Measurements from ENCODE around the gene OR51L1.

GRCh38 chr11:5046226-5046625 is 51.6 kb downstream of the OR51L1 start, which contains the start of gene OR52J3:
- TF ChIP-seq, protein P1, sequence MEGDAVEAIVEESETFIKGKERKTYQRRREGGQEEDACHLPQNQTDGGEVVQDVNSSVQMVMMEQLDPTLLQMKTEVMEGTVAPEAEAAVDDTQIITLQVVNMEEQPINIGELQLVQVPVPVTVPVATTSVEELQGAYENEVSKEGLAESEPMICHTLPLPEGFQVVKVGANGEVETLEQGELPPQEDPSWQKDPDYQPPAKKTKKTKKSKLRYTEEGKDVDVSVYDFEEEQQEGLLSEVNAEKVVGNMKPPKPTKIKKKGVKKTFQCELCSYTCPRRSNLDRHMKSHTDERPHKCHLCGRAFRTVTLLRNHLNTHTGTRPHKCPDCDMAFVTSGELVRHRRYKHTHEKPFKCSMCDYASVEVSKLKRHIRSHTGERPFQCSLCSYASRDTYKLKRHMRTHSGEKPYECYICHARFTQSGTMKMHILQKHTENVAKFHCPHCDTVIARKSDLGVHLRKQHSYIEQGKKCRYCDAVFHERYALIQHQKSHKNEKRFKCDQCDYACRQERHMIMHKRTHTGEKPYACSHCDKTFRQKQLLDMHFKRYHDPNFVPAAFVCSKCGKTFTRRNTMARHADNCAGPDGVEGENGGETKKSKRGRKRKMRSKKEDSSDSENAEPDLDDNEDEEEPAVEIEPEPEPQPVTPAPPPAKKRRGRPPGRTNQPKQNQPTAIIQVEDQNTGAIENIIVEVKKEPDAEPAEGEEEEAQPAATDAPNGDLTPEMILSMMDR (IDR thresholded peaks at IDR 0.05) = no peak
- TF ChIP-seq POLR2A (IDR thresholded peaks at IDR 0.05) = no peak
